Hematopoietic multipotent progenitor cell treated with erythropoietin and hydrocortisone succinate and interleukin-3 and kit ligand, for 8 days (in vitro differentiated cells): ENCODE measurements around the gene BMI1.

Source experiments
- DNase-seq: peaks from one replicate; pipeline ENCODE4 v3.0.0-alpha.2; 2015

BMI1 gene

DNA sequence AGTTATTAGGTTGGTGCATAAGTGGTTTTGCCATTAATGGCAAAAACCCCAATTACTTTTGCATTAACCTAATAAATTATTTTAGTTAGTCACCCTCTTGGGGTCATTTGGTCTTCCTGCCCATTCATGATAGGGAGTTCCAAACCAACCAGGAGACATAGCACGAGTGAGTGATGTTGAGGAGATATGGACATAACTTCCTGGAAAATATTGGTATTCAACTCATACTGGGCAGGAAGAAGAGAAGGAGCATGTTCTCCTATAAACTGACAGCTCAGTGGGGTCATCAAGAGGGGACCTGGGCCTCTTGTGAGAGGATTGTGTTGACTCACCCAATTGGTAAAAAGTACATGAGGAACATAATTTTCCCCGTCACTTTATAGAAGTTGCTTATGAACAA is 48.1 kb downstream of the BMI1 start:
- no peak for DNase-seq

DNA sequence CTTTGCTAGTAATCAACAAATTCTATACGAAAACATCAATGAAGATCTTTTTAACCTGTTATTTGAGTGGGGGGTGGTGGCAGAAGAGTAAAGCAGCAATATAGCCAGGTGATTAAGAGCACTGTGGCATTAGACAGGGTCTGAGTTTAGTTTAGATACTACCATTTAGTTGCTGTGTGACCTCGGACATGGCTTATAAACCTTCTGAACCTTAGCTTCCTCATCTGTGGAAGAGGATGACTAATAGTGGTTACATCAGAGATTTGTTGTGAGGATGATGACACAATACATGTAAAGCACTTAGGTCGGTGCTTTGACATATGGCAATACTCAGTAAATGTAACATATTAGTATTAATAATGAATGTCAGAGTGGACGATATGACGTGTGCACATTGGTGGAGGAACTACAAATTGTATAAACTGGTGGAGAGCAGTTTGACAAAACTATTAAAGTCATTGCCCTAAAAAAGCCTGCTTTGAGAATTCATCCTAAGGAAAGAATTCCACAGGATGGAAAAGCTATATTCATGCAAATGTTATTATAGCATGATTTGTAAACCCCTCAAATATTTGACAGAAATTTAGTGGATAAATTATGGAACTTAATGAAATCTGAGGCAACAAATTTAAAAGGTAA is 48.7 kb downstream of the BMI1 start:
- DNase-seq = no peak

DNA sequence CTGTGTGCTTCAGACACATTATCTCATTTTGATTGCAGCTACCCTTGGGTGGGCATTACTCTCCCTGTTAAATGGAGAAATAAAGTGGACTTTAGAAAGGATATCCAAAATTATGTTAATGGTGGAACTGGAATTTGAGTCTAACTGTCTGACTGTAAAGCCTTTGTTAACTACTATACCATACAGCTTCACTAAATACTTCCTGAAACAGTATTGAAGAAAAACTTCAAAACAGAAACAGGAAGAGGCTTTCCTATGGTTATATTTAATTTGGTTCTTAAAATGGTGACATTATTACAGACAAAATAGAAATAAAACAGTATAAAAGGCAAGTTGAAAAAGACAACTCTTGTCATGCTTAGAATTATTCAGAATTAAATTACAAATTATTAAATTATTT is 49.4 kb downstream of the BMI1 start:
- no peak for DNase-seq

DNA sequence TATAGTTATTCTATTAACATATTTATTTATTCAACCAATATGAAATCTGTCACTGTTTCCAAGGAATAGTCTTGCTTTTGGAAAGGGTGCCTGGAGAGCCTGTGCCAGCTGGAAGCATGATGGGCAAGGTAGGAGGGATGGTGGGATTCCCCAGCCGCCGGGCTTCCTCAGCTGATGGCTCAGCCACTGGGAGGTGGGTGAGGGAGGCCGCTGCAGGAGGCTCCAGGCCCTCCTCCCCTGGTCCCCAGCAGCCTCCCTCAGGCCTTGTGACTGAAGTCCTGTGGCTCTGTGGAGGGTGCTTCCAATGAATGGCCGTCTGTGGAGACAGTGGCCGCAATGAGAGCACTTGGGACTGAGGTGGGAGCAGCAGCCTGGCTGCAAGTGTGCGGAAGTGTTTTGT is 51.4 kb downstream of the BMI1 start:
- DNase-seq = no peak

DNA sequence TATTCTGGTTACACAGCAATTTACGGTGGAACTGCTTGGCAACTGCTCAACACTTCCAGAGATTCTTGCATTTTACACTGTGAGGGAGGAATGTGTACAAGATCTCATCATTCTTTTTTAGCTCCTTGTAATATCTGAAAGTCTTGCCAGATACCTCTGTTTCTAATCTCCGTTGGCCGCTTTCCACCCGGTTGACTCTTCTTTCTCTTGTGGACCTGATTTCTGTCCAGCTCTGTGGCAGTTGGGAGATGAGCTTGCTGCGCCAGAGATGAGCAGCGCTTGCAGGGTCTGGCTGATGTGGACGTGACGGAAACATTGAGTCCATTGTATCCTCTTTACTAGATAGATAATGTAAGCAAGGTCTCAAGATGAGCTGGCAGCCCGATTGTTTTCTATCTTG is 52.0 kb downstream of the BMI1 start:
- DNase-seq = no peak

DNA sequence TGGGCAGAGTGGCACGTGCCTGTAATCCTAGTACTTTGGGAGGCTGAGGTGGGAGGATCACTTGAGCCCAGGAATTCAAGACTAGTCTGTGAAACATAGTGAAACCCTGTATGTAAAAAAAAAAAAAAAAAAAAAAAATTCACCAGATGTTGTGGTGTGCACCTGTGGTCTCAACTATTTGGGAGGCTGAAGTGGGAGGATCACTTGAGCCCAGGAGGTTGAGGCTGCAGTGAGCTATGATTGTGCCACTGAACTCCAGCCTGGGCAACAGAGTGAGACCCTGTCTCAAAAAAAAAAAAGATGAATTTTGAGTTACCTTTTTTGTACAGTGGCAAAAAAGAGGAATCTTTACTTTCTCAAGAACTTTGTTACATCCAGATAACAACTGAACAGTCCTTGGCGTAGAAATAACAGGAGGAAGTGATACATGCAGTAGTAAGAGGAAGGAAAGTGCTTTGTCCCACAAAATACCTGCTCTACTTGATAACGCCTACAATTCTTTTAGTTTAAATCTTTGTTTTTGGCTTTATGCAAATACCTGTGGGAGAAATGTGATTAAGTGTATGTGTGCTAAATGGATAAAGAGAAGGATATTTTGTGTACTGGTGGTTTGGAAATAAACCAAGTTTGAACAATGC is 53.7 kb downstream of the BMI1 start:
- DNase-seq = no peak

DNA sequence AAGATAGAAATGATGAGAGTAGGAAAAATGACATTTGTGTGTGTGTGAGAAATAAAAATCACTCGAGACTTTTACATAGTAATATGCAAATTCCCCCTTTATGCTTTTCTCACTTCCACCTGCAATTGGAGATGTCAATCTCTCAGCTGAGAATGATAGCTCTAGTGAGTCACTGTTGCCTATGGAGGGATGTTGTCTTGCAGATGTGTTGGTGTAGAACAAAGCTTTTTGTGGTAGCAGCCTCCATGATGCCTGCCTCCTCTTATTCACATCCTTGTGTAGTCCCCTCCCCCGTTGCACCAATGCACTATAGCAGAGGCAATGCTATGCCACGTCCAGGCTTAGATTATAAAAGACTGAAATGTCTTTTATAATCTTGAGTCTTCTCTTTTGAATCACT is 58.2 kb downstream of the BMI1 start:
- no peak for DNase-seq
